ENCODE results near the gene APLP2.

The APLP2 gene

DNA sequence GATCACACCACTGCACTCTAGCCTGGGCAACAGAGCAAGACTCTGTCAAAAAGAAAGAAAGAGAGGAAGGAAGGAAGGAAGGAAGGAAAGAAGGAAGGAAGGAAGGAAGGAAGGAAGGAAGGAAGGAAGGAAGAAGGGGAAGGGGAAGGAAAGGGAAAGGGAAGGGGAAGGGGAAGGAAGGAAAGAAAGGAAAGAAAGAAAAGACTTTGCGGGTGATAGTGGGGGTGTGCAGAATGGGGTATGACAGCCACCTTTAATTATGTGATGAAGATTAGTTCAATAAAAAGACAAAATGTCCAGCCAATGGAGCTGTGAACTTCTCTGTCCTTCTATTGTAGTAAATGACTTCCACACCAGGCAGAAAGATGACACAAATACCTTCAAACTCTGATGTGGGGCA is 8.7 kb upstream of the APLP2 start:
- H2AK5ac ChIP-seq (ENCODE audit: low read length, severe bottlenecking): no peak overlapping the region
- H3K18ac ChIP-seq (ENCODE audit: low read depth in 1 of 2, low read length in 2 of 2): no peak overlapping the region
- no peak overlapping the region for H3K9ac ChIP-seq (ENCODE audit: low read length)
- H3K4me1 ChIP-seq (ENCODE audit: control insufficient read depth, insufficient read depth, low read depth, low read length): peaks cover 2% of the 10 kb centered on the region
- H3K4me2 ChIP-seq (ENCODE audit: low read length, poor library complexity, severe bottlenecking): no peak overlapping the region
- no peak overlapping the region for H2BK15ac ChIP-seq (ENCODE audit: low read depth, poor library complexity, severe bottlenecking)
- no peak overlapping the region for H3K4me3 ChIP-seq (ENCODE audit: insufficient read depth in 1 of 2, low read depth in 1 of 2, low read length in 2 of 2)
- no peak overlapping the region for H2BK120ac ChIP-seq (ENCODE audit: low read depth, low read length)
- H3K23ac ChIP-seq (ENCODE audit: low read length in 2 of 2): no peak overlapping the region
- H2AFZ ChIP-seq (ENCODE audit: low read depth, low read length): no peak overlapping the region
- H3K36me3 ChIP-seq (ENCODE audit: control insufficient read depth in 1 of 2, insufficient read depth in 2 of 2, low read depth in 1 of 2, low read length in 2 of 2): no peaks in the 10 kb centered on the region
- H3K27ac ChIP-seq (ENCODE audit: low read length, poor library complexity, severe bottlenecking): no peak overlapping the region
- no peak overlapping the region for H2BK12ac ChIP-seq (ENCODE audit: low read length in 2 of 2)
- H2BK5ac ChIP-seq (ENCODE audit: low read depth, low read length, poor library complexity, severe bottlenecking): no peak overlapping the region
- H4K91ac ChIP-seq (ENCODE audit: low read length): no peak overlapping the region
- H3K9me3 ChIP-seq (ENCODE audit: control insufficient read depth, low read length): no peaks in the 10 kb centered on the region
- no peaks in the 10 kb centered on the region for H3K79me1 ChIP-seq (replicated peaks; ENCODE audit: low read length, poor library complexity, severe bottlenecking)
- H4K8ac ChIP-seq (ENCODE audit: low read length): no peak overlapping the region
- H3K14ac ChIP-seq (ENCODE audit: low read length in 2 of 2): no peak overlapping the region
- DNase-seq: no peak
- 100% methylated on average over 1 of the region's 1 CpG for WGBS
- no peak overlapping the region for H3K4ac ChIP-seq (ENCODE audit: low read depth in 1 of 2, low read length in 2 of 2)
- peaks cover 0 to 10% of the 10 kb centered on the region in 2 experiments for H3K27me3 ChIP-seq (ENCODE audit: control insufficient read depth in 1 of 2, insufficient read depth in 1 of 2, low read length in 2 of 2)

DNA sequence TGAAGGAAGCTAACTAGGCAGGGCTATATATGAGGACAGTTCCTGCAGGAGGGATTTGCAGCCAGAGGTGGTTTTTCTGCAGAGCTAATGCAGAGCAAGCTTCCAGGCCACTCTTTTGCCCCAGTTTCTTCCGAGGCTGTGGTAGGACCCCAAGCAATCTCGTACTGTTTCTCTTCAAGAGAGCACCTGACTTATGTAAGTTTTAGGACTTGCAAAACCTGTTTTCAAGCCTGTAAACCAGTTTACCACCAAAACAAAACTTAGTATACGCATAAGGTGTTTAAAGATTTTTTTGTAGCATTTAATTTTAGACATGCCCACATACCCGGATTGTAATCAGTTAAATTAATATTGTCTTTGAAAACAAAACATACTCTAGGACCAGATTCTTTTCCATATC is 7.7 kb upstream of the APLP2 start:
- no peak overlapping the region for H2AK5ac ChIP-seq (ENCODE audit: low read length, severe bottlenecking)
- no peaks in the 10 kb centered on the region for H3K36me3 ChIP-seq (ENCODE audit: control insufficient read depth in 1 of 2, insufficient read depth in 2 of 2, low read depth in 1 of 2, low read length in 2 of 2)
- H3K27ac ChIP-seq (ENCODE audit: low read length, poor library complexity, severe bottlenecking): no peak overlapping the region
- no peak overlapping the region for H2BK120ac ChIP-seq (ENCODE audit: low read depth, low read length)
- no peak overlapping the region for H4K8ac ChIP-seq (ENCODE audit: low read length)
- H3K9me3 ChIP-seq (ENCODE audit: control insufficient read depth, low read length): no peaks in the 10 kb centered on the region
- DNase-seq: no peak
- peaks cover 0 to 10% of the 10 kb centered on the region in 2 experiments for H3K27me3 ChIP-seq (ENCODE audit: control insufficient read depth in 1 of 2, insufficient read depth in 1 of 2, low read length in 2 of 2)
- H3K4me1 ChIP-seq (ENCODE audit: control insufficient read depth, insufficient read depth, low read depth, low read length): peaks cover 2% of the 10 kb centered on the region
- no peak overlapping the region for H4K91ac ChIP-seq (ENCODE audit: low read length)
- H3K23ac ChIP-seq (ENCODE audit: low read length in 2 of 2): no peak overlapping the region
- no peak overlapping the region for H2AFZ ChIP-seq (ENCODE audit: low read depth, low read length)
- no peak overlapping the region for H2BK15ac ChIP-seq (ENCODE audit: low read depth, poor library complexity, severe bottlenecking)
- no peak overlapping the region for H2BK12ac ChIP-seq (ENCODE audit: low read length in 2 of 2)
- no peak overlapping the region for H3K4ac ChIP-seq (ENCODE audit: low read depth in 1 of 2, low read length in 2 of 2)
- H3K4me3 ChIP-seq (ENCODE audit: insufficient read depth in 1 of 2, low read depth in 1 of 2, low read length in 2 of 2): no peak overlapping the region
- H3K18ac ChIP-seq (ENCODE audit: low read depth in 1 of 2, low read length in 2 of 2): no peak overlapping the region
- H3K9ac ChIP-seq (ENCODE audit: low read length): no peak overlapping the region
- H2BK5ac ChIP-seq (ENCODE audit: low read depth, low read length, poor library complexity, severe bottlenecking): no peak overlapping the region
- WGBS: 100% methylated on average over 2 of the region's 4 CpGs
- no peak overlapping the region for H3K14ac ChIP-seq (ENCODE audit: low read length in 2 of 2)
- H3K79me1 ChIP-seq (replicated peaks; ENCODE audit: low read length, poor library complexity, severe bottlenecking): no peaks in the 10 kb centered on the region
- H3K4me2 ChIP-seq (ENCODE audit: low read length, poor library complexity, severe bottlenecking): no peak overlapping the region

GRCh38 chr11:130063451-130063850 is 6.2 kb upstream of the APLP2 start:
- DNase-seq: no peak
- H2BK5ac ChIP-seq (ENCODE audit: low read depth, low read length, poor library complexity, severe bottlenecking): no peak overlapping the region
- H3K23ac ChIP-seq (ENCODE audit: low read length in 2 of 2): no peak overlapping the region
- H3K27me3 ChIP-seq (ENCODE audit: control insufficient read depth in 1 of 2, insufficient read depth in 1 of 2, low read length in 2 of 2): peaks cover 0 to 10% of the 10 kb centered on the region in 2 experiments
- no peaks in the 10 kb centered on the region for H3K79me1 ChIP-seq (replicated peaks; ENCODE audit: low read length, poor library complexity, severe bottlenecking)
- no peak overlapping the region for H2BK12ac ChIP-seq (ENCODE audit: low read length in 2 of 2)
- peaks cover 3% of the 10 kb centered on the region for H3K4me1 ChIP-seq (ENCODE audit: control insufficient read depth, insufficient read depth, low read depth, low read length)
- no peak overlapping the region for H2AK5ac ChIP-seq (ENCODE audit: low read length, severe bottlenecking)
- H3K9me3 ChIP-seq (ENCODE audit: control insufficient read depth, low read length): no peaks in the 10 kb centered on the region
- no peak overlapping the region for H3K9ac ChIP-seq (ENCODE audit: low read length)
- H3K36me3 ChIP-seq (ENCODE audit: control insufficient read depth in 1 of 2, insufficient read depth in 2 of 2, low read depth in 1 of 2, low read length in 2 of 2): no peaks in the 10 kb centered on the region
- H3K4ac ChIP-seq (ENCODE audit: low read depth in 1 of 2, low read length in 2 of 2): no peak overlapping the region
- no peak overlapping the region for H3K14ac ChIP-seq (ENCODE audit: low read length in 2 of 2)
- H4K8ac ChIP-seq (ENCODE audit: low read length): no peak overlapping the region
- 97% methylated on average over 2 of the region's 2 CpGs for WGBS
- no peak overlapping the region for H3K27ac ChIP-seq (ENCODE audit: low read length, poor library complexity, severe bottlenecking)
- no peak overlapping the region for H2AFZ ChIP-seq (ENCODE audit: low read depth, low read length)
- no peak overlapping the region for H3K18ac ChIP-seq (ENCODE audit: low read depth in 1 of 2, low read length in 2 of 2)
- H2BK15ac ChIP-seq (ENCODE audit: low read depth, poor library complexity, severe bottlenecking): no peak overlapping the region
- H3K4me2 ChIP-seq (ENCODE audit: low read length, poor library complexity, severe bottlenecking): no peak overlapping the region
- H2BK120ac ChIP-seq (ENCODE audit: low read depth, low read length): no peak overlapping the region
- no peak overlapping the region for H3K4me3 ChIP-seq (ENCODE audit: insufficient read depth in 1 of 2, low read depth in 1 of 2, low read length in 2 of 2)
- H4K91ac ChIP-seq (ENCODE audit: low read length): no peak overlapping the region

- Histone ChIP-seq H3K79me1 (replicated peaks; ENCODE audit: low read length, poor library complexity, severe bottlenecking) (no peaks in the 10 kb centered on the region), H3K36me3 (ENCODE audit: control insufficient read depth in 1 of 2, insufficient read depth in 2 of 2, low read depth in 1 of 2, low read length in 2 of 2) (no peaks in the 10 kb centered on the region), H3K4me3 (ENCODE audit: insufficient read depth in 1 of 2, low read depth in 1 of 2, low read length in 2 of 2) (no peak overlapping the region), H2AFZ (ENCODE audit: low read depth, low read length) (no peak overlapping the region), H3K23ac (ENCODE audit: low read length in 2 of 2) (no peak overlapping the region), H4K8ac (ENCODE audit: low read length) (no peak overlapping the region), H2BK15ac (ENCODE audit: low read depth, poor library complexity, severe bottlenecking) (no peak overlapping the region), H2AK5ac (ENCODE audit: low read length, severe bottlenecking) (no peak overlapping the region), H3K4ac (ENCODE audit: low read depth in 1 of 2, low read length in 2 of 2) (no peak overlapping the region), H3K9me3 (ENCODE audit: control insufficient read depth, low read length) (no peaks in the 10 kb centered on the region), H3K14ac (ENCODE audit: low read length in 2 of 2) (no peak overlapping the region), H2BK5ac (ENCODE audit: low read depth, low read length, poor library complexity, severe bottlenecking) (no peak overlapping the region), H3K27me3 (ENCODE audit: control insufficient read depth in 1 of 2, insufficient read depth in 1 of 2, low read length in 2 of 2) (peaks cover 0 to 10% of the 10 kb centered on the region in 2 experiments), H3K9ac (ENCODE audit: low read length) (no peak overlapping the region), H3K27ac (ENCODE audit: low read length, poor library complexity, severe bottlenecking) (no peak overlapping the region), H2BK120ac (ENCODE audit: low read depth, low read length) (no peak overlapping the region), H3K18ac (ENCODE audit: low read depth in 1 of 2, low read length in 2 of 2) (no peak overlapping the region), H4K91ac (ENCODE audit: low read length) (no peak overlapping the region), H3K4me1 (ENCODE audit: control insufficient read depth, insufficient read depth, low read depth, low read length) (peaks cover 10% of the 10 kb centered on the region), H2BK12ac (ENCODE audit: low read length in 2 of 2) (no peak overlapping the region), H3K4me2 (ENCODE audit: low read length, poor library complexity, severe bottlenecking) (no peak overlapping the region)
- WGBS: 79% methylated on average over 3 of the region's 4 CpGs
- no peak for DNase-seq
These were observed 5.1 kb upstream of the APLP2 start for GRCh38 chr11:130064596-130064995.
